ENCODE results near the gene ATP5ME. TPM values are rescaled to one million over a fixed set of nuclear protein-coding genes. Genes with fewer than 3 reads are reported as not detected.
"Not testable (repeated sequence)": the region's sequence is repeated elsewhere in the genome, so short reads cannot be mapped to it uniquely, and the experiment has no call there.

ATP5ME gene
- total RNA-seq, 2 experiments from 2014 or later = 245 to 254 TPM

DNA sequence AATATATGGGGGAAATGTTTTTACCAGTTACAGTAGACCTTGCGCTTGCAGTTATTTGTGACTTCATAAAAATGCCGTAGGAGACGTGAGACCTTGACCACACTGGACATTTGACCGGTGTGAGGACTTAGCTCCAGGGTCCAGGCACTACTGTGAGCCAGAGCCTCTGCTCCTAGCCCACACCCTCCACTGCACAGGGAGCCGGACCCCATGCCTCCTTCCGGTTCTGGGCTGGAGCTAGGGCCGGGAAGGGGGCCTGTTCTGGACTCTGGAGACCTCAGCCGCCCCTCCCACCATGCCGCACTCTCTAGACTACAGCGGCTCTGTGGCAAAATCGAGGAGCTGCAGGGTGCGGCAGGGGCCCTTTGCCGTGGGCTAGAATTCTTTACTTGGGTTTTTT, 36.8 kb upstream of the ATP5ME start:
- Mint-ChIP-seq H3K27me3 (no peaks in the 10 kb centered on the region), H3K9me3 (no peaks in the 10 kb centered on the region), H3K4me3 (no peak overlapping the region), H3K27ac (no peak overlapping the region), H3K36me3 (no peaks in the 10 kb centered on the region), H3K4me1 (ENCODE audit: low read depth) (peaks cover 20% of the 10 kb centered on the region)
- intact Hi-C loops (cut with micrococcal nuclease) = no loop called here
- CTCF ChIA-PET = no interaction called here
- no peak for DNase-seq
- POLR2A ChIA-PET = interaction anchor here (1.2 kb wide), 1 partner anchor 10 kb away, joined by 3 read pairs; no protein-coding TSS in a partner anchor

- intact Hi-C loops (cut with micrococcal nuclease) = no loop called here
- CTCF ChIA-PET = interaction anchor here (0.6 kb wide), 1 partner anchor 36 kb away, joined by 4 read pairs; the partner anchor contains the start of gene ATP5ME
- H3K4me1 Mint-ChIP-seq (ENCODE audit: low read depth) = peaks cover 22% of the 10 kb centered on the region
Measured at GRCh38 chr4:710116-710515, 36.0 kb upstream of the ATP5ME start.

GRCh38 chr4:709348-709747, 35.3 kb upstream of the ATP5ME start:
- H3K9me3 Mint-ChIP-seq = no peaks in the 10 kb centered on the region
- H3K4me3 Mint-ChIP-seq = no peak overlapping the region
- no peak for DNase-seq
- intact Hi-C loops (cut with micrococcal nuclease) = no loop called here
- H3K27me3 Mint-ChIP-seq = no peaks in the 10 kb centered on the region
- peaks cover 22% of the 10 kb centered on the region for H3K4me1 Mint-ChIP-seq (ENCODE audit: low read depth)
- CTCF ChIA-PET = interaction anchor here (0.6 to 0.7 kb wide), 2 partner anchors 33 to 35 kb away, joined by 4 read pairs; partner anchors contain the start of gene ATP5ME
- H3K36me3 Mint-ChIP-seq = no peaks in the 10 kb centered on the region
- H3K27ac Mint-ChIP-seq = no peak overlapping the region
- POLR2A ChIA-PET = no interaction called here

More at GRCh38 chr4:710116-710515, 36.0 kb upstream of the ATP5ME start:
- Mint-ChIP-seq H3K9me3 (no peaks in the 10 kb centered on the region), H3K36me3 (no peaks in the 10 kb centered on the region), H3K4me3 (no peak overlapping the region), H3K27ac (no peak overlapping the region), H3K27me3 (no peaks in the 10 kb centered on the region)
- POLR2A ChIA-PET = no interaction called here
- no peak for DNase-seq

DNA sequence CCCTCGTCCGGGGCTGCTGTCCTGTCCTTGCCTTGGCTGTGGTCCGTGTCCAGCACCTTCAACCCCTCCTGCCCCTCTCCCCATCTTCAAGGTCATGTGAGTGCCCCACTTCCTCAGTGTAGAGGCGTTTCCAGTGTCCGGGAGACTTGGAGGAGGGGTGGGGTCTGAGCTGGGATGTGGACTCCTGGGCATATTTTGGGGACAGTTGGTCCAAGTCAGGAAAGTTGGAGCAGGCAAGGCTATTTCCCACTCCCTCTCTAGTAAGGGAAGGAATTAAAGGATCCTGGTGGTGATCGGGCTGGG, 34.5 kb upstream of the ATP5ME start:
- intact Hi-C loops (cut with micrococcal nuclease) = no loop called here
- ChIA-PET CTCF (interaction anchor here (0.6 kb wide), 1 partner anchor 34 kb away, joined by 3 read pairs; no protein-coding TSS in a partner anchor), POLR2A (no interaction called here)
- no peak for DNase-seq
- no peaks in the 10 kb centered on the region for H3K36me3 Mint-ChIP-seq
- H3K4me3 Mint-ChIP-seq = no peak overlapping the region
- no peaks in the 10 kb centered on the region for H3K27me3 Mint-ChIP-seq
- no peaks in the 10 kb centered on the region for H3K9me3 Mint-ChIP-seq
- H3K4me1 Mint-ChIP-seq (ENCODE audit: low read depth) = peaks cover 22% of the 10 kb centered on the region
- H3K27ac Mint-ChIP-seq = no peak overlapping the region

DNA sequence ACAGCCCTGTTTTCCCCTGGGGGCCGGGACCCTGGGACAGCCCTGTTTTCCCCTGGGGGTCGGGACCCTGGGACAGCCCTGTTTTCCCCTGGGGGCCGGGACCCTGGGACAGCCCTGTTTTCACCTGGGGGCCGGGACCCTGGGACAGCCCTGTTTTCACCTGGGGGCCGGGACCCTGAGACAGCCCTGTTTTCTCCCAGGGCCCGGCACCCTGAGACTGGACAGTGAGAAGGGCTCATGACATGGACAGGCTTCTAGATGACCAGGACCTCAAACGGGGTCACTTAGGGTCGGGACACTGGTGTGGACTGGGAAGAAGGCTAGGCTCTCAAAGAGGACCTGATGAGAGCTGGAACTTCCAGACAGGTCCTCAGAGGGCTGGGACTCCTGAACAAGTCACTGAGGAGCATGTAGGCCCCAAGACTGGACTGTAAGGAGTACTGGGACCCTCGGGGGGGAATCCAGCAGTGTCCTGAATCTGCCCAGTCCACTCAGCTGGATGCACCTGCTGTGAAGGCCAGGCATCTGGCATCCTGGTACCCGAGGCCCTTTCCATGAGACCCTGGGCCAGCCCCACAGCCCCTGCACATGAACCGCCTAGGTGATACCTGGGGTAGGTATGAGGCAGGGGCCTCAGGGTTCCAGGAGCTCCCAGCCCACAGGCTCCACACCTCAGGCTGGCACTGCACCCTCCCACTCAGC, 34.0 kb upstream of the ATP5ME start:
- ChIA-PET CTCF (interaction anchor here (0.6 kb wide), 1 partner anchor 35 kb away, joined by 3 read pairs; no protein-coding TSS in a partner anchor), POLR2A (no interaction called here)
- intact Hi-C loops (cut with micrococcal nuclease) = no loop called here

DNA sequence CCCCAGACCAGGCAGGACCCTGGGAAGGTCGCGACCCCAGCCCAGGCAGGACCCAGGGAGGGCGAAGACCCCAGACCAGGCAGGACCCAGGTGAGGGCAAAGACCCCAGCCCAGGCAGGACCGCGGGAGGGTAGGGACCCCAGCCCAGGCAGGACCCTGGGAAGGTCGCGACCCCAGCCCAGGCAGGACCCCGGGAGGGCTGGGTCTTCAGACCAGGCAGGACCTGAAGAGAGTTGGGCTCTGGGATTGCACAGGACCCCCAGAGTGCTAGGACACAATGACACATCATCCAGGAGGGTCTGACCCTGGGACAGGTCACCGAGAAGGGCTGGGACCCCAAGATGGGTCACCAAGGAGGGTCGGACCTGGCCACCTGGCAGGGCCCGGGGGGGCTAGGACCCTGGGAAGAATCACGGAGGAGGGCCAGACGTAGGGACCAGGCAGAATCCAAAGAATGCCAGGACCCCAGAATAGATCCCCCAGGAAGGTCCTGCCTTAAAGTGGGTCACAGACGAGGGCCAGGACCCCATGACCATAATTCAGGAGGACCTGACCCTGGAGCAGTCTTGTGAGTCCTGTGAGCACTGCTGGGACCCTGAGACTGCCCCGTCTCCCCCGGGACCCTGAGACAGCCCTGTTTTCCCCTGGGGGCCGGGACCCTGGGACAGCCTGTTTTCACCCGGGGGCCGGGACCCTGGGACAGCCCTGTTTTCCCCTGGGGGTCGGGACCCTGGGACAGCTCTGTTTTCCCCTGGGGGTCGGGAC, 32.9 kb upstream of the ATP5ME start:
- POLR2A ChIA-PET = no interaction called here
- H3K27ac Mint-ChIP-seq = no peak overlapping the region
- no peak overlapping the region for H3K4me3 Mint-ChIP-seq
- DNase-seq = no peak
- intact Hi-C loops (cut with micrococcal nuclease) = no loop called here
- H3K4me1 Mint-ChIP-seq (ENCODE audit: low read depth) = peaks cover 22% of the 10 kb centered on the region
- H3K9me3 Mint-ChIP-seq = no peaks in the 10 kb centered on the region
- CTCF ChIA-PET = no interaction called here
- no peaks in the 10 kb centered on the region for H3K27me3 Mint-ChIP-seq
- no peaks in the 10 kb centered on the region for H3K36me3 Mint-ChIP-seq

More for the DNA sequence above, 34.0 kb upstream of the ATP5ME start:
- Mint-ChIP-seq H3K36me3 (no peaks in the 10 kb centered on the region), H3K9me3 (no peaks in the 10 kb centered on the region), H3K4me3 (no peak overlapping the region), H3K4me1 (ENCODE audit: low read depth) (peaks cover 22% of the 10 kb centered on the region), H3K27ac (no peak overlapping the region), H3K27me3 (no peaks in the 10 kb centered on the region)
- no peak for DNase-seq

DNA sequence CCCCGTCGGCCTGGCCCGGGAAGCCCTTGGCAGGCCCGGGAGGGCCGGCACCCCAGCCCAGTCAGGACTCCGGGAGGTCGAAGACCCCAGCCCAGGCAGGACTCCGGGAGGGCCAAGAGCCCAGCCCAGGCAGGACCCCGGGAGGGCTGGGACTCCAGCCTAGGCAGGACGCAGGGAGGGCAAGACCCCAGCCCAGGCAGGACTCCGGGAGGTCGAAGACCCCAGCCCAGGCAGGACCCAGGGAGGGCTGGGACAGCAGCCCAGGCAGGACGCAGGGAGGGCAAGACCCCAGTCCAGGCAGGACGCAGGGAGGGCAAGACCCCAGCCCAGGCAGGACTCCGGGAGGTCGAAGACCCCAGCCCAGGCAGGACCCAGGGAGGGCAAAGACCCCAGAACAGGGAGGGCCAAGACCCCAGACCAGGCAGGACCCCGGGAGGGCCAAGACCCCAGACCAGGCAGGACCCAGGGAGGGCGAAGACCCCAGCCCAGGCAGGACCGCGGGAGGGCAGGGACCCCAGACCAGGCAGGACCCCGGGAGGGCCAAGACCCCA, 32.1 kb upstream of the ATP5ME start:
- POLR2A ChIA-PET; H3K9me3 Mint-ChIP-seq; DNase-seq; H3K27me3 Mint-ChIP-seq; intact Hi-C loops (cut with micrococcal nuclease); CTCF ChIA-PET; H3K27ac Mint-ChIP-seq; H3K36me3 Mint-ChIP-seq: not testable (repeated sequence)
- peaks cover 22% of the 10 kb centered on the region for H3K4me1 Mint-ChIP-seq (ENCODE audit: low read depth)
- peak overlapping the region; percentile 29 for H3K4me3 Mint-ChIP-seq

DNA sequence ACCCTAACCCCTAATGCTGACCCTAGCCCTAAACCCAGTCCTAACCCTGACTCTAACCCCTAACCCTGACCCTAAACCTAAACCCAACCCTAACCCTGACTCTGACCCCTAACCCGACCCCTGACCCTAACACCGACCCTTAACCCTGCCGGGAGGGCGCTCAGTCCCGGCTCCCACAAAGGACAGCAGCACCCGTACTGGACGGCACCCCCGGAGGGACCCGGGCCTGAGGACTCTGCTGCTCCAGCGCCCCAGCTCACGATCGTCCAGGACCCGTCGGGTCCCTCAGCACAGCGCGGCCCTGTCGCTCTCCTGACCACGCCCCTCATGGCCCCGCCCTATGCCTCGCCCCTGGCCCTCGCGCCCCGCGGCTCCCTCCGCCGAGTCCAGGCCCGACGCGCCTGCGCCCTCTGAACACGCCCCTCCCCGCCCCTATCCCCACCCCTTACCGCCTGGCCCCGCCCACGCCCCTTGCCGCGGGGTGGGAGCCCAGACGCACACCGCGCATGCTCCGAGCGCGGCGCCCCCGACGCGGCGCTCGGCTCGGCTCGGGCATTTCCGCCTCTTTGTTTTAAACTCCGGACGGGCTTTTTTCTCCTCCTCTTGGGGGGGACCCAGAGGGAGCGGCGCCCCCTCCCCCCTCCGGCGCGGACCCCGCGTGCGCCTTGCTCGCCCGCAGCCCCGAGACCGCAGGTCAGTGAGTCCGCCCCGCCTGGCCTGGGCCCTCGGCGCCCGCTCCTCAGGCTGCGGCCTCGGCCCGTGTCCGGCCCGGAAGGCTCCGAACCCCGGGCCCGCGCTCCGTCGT, 31.4 kb upstream of the ATP5ME start, which contains the start of gene PCGF3:
Gene PCGF3 (plus strand): TSS at position 555 of the 805 bp plus-strand sequence. CDS start 27,849 bp downstream, outside the sequence.
- POLR2A ChIA-PET = no interaction called here
- peak within 1 kb of the TSS; percentile 23 for H3K27ac Mint-ChIP-seq
- intact Hi-C loops (cut with micrococcal nuclease) = loop anchor here (1.0 kb wide), 3 partner anchors 31 to 306 kb away; partner anchors contain the start of genes ATP5ME, FGFRL1 and MYL5
- peak within 1 kb of the TSS; percentile 75 for H3K4me3 Mint-ChIP-seq
- CTCF ChIA-PET = no interaction called here
- peaks cover 22% of the 10 kb centered on the region for H3K4me1 Mint-ChIP-seq (ENCODE audit: low read depth)
- peak; percentile 98 for DNase-seq
- no peaks in the 10 kb centered on the region for H3K27me3 Mint-ChIP-seq
- H3K9me3 Mint-ChIP-seq = no peaks in the 10 kb centered on the region
- H3K36me3 Mint-ChIP-seq = no peaks in the 10 kb centered on the region

DNA sequence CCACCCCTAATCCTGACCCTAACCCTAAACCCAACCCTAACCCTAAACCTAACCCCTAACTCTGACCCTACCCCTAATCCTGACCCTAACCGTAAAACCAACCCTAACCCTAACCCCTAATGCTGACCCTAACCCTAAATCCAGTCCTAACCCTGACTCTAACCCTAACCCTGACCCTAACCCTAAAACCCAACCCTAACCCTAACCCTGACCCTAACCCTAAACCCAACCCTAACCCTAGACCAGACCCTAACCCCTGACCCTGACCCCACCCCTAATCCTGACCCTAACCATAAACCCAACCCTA, 30.8 kb upstream of the ATP5ME start:
- intact Hi-C loops (cut with micrococcal nuclease) = loop anchor here (1.0 kb wide), 3 partner anchors 31 to 306 kb away; partner anchors contain the start of genes ATP5ME, FGFRL1 and MYL5
- H3K27me3 Mint-ChIP-seq = no peaks in the 10 kb centered on the region
- DNase-seq = no peak
- no peaks in the 10 kb centered on the region for H3K36me3 Mint-ChIP-seq
- no peaks in the 10 kb centered on the region for H3K9me3 Mint-ChIP-seq
- peaks cover 22% of the 10 kb centered on the region for H3K4me1 Mint-ChIP-seq (ENCODE audit: low read depth)
- CTCF ChIA-PET = no interaction called here
- peak overlapping the region; percentile 75 for H3K4me3 Mint-ChIP-seq
- no peak overlapping the region for H3K27ac Mint-ChIP-seq
- POLR2A ChIA-PET = no interaction called here

DNA sequence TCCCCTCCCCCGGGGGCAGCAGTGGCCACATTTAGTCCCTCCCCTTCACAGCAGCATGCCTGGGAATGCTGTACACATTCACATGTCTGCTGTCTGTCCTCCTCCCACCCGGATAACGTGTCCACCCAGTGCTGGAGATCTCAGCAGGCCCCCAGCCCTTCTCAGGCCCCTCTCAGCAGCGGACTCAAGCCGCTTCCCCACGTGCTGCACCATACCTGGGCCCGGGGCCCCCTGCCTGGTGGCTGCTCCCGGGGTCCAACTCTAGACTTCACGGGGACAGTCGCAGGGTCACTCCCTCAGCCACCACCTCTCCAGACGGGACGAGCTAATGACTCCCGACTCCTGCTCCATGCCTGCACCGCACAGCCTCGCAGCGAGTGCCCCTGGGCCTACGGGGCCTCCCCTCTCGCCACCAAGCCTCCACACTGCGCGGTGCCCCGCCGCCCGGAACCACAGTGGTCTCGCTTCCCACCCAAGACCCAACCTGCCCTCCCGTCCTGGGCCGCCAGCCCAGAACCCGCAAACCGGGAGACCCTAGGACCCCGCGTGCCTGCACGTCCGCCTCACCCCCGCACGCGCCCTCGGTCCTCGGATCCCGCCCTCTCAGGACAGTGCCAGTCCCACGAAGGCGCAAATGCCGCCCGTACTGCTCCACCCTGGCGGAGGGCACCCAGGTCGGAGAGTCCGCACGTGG, 30.3 kb upstream of the ATP5ME start:
- Mint-ChIP-seq H3K27me3 (no peaks in the 10 kb centered on the region), H3K4me3 (no peak overlapping the region), H3K4me1 (ENCODE audit: low read depth) (peaks cover 20% of the 10 kb centered on the region), H3K27ac (no peak overlapping the region), H3K36me3 (no peaks in the 10 kb centered on the region), H3K9me3 (no peaks in the 10 kb centered on the region)
- intact Hi-C loops (cut with micrococcal nuclease) = no loop called here
- ChIA-PET CTCF (no interaction called here), POLR2A (no interaction called here)
- DNase-seq = no peak

GRCh38 chr4:703336-704197, 29.5 kb upstream of the ATP5ME start:
- Mint-ChIP-seq H3K27me3 (no peaks in the 10 kb centered on the region), H3K4me1 (ENCODE audit: low read depth) (peaks cover 17% of the 10 kb centered on the region), H3K36me3 (no peaks in the 10 kb centered on the region), H3K9me3 (no peaks in the 10 kb centered on the region), H3K27ac (no peak overlapping the region), H3K4me3 (no peak overlapping the region)
- intact Hi-C loops (cut with micrococcal nuclease) = no loop called here
- POLR2A ChIA-PET = no interaction called here
- DNase-seq = no peak
- CTCF ChIA-PET = no interaction called here
